ENCODE results near the gene TSEN15.
"Not testable (repeated sequence)": the region's sequence is repeated elsewhere in the genome, so short reads cannot be mapped to it uniquely, and the experiment has no call there.

The TSEN15 gene

DNA sequence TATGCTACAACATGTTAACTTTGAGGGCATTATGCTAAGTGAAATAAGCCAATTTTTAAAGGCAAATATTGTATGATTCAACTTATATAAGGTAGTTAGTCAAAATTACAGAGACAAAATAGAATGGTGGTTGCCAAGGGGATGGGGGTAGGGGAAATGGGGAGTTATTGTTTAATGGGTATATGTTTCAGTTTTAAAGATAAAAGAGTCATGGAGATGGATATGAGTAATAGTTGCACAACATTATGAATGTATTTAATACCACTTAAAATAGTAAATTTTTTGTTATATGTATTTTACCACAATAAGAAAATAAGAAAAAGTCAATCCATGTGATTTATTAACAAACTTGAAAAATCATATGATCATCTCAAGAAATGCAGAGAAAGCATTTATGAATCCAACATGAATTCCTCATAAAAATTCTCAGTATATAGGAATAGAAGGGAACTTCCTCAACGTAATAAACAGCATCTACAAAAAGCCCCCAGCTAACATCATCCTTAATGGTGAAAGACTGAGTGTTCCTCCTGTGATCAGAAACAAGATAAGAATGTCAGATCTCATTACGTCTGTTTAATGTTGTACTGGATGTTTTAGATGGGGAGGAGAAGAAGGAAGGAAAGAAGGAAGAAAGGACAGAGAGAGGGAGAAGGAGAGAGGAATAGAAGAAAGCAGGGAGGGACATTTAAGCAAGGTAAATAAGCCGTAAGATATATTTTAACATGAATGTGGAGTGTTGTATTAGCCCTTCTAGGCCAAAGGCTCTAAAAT is 6.7 kb upstream of the TSEN15 start:
- Histone ChIP-seq H3K27me3 (ENCODE audit: control insufficient read depth, low read length) (peaks cover 14% of the 10 kb centered on the region), H3K9me2 (replicated peaks; ENCODE audit: control insufficient read depth, low read length) (no peaks in the 10 kb centered on the region), H3K4me2 (ENCODE audit: low read length) (no peak overlapping the region), H3F3A (ENCODE audit: control insufficient read depth, insufficient read depth) (no peaks in the 10 kb centered on the region), H3K4me1 (ENCODE audit: control insufficient read depth, low read length) (no peaks in the 10 kb centered on the region), H3K36me3 (ENCODE audit: control insufficient read depth, low read length) (no peaks in the 10 kb centered on the region), H3K9me3 (ENCODE audit: control insufficient read depth, insufficient read depth, low read length) (no peaks in the 10 kb centered on the region), H3K4me3 (ENCODE audit: low read length) (no peak overlapping the region), H3K79me2 (ENCODE audit: control insufficient read depth, low read length) (no peaks in the 10 kb centered on the region), H4K20me1 (ENCODE audit: control insufficient read depth, insufficient read depth, low read depth, low read length) (no peaks in the 10 kb centered on the region), H3K27ac (ENCODE audit: low read depth, low read length) (no peak overlapping the region)
- no peak for TF ChIP-seq EZH2phosphoT487 (IDR thresholded peaks at IDR 0.05; ENCODE audit: borderline replicate concordance, low read length)
- TF ChIP-seq, protein P1, sequence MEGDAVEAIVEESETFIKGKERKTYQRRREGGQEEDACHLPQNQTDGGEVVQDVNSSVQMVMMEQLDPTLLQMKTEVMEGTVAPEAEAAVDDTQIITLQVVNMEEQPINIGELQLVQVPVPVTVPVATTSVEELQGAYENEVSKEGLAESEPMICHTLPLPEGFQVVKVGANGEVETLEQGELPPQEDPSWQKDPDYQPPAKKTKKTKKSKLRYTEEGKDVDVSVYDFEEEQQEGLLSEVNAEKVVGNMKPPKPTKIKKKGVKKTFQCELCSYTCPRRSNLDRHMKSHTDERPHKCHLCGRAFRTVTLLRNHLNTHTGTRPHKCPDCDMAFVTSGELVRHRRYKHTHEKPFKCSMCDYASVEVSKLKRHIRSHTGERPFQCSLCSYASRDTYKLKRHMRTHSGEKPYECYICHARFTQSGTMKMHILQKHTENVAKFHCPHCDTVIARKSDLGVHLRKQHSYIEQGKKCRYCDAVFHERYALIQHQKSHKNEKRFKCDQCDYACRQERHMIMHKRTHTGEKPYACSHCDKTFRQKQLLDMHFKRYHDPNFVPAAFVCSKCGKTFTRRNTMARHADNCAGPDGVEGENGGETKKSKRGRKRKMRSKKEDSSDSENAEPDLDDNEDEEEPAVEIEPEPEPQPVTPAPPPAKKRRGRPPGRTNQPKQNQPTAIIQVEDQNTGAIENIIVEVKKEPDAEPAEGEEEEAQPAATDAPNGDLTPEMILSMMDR (IDR thresholded peaks at IDR 0.05; ENCODE audit: low read depth, low read length, poor library complexity, severe bottlenecking) = no peak

DNA sequence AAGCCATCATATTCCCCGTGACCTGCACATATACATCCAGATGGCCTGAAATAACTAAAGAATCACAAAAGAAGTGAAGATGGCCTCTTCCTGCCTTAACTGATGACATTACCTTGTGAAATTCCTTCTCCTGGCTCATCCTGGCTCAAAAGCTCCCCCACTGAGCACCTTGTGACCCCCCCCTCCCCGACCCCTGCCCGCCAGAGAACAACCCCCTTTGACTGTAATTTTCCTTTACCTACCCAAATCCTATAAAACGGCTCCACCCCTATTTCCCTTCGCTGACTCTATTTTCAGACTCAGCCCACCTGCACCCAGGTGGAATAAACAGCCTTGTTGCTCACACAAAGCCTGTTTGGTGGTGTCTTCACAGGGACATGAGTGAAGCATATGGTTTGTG is 4.0 kb upstream of the TSEN15 start:
- not testable (repeated sequence) for H3K4me3 ChIP-seq (ENCODE audit: low read length); H3K36me3 ChIP-seq (ENCODE audit: control insufficient read depth, low read length); H3K27ac ChIP-seq (ENCODE audit: low read depth, low read length); H3F3A ChIP-seq (ENCODE audit: control insufficient read depth, insufficient read depth); H3K9me2 ChIP-seq (replicated peaks; ENCODE audit: control insufficient read depth, low read length); H3K79me2 ChIP-seq (ENCODE audit: control insufficient read depth, low read length); H4K20me1 ChIP-seq (ENCODE audit: control insufficient read depth, insufficient read depth, low read depth, low read length); H3K9me3 ChIP-seq (ENCODE audit: control insufficient read depth, insufficient read depth, low read length); H3K4me2 ChIP-seq (ENCODE audit: low read length)
- Histone ChIP-seq H3K27me3 (ENCODE audit: control insufficient read depth, low read length) (peaks cover 17% of the 10 kb centered on the region), H3K4me1 (ENCODE audit: control insufficient read depth, low read length) (peaks cover 12% of the 10 kb centered on the region)

DNA sequence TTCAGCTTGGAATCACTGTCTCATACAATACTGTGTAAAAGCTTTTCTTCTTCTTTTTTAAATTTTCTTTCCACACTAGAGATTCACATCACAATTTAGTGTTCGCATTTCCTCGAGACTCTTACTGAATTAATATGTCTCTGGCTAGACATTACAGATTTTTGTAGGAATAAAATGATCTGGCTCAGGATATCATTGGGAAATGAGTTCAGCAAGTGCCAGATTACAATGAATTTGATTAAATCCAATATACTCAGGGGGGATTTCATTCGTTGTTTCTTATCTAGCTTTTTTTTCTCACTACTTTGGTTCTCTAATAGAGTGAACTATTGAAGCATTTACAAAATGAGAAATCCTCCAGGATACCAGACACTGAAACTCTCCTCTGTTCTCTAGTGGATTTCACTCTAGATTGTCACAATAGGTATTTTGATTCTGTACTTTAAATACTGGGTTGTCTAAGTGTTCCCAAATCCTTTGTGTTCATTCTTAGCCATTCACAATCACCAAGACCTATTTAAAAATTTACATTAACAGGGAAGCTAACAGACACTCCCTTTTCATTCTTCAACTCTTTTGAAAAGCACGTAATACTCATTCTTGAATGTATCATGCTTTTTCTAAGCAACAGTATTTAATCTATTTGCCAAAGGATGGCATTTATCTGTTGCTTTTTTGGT is 2.8 kb upstream of the TSEN15 start:
- no peaks in the 10 kb centered on the region for H3F3A ChIP-seq (ENCODE audit: control insufficient read depth, insufficient read depth)
- H3K27me3 ChIP-seq (ENCODE audit: control insufficient read depth, low read length) = peaks cover 14% of the 10 kb centered on the region
- peaks cover 15% of the 10 kb centered on the region for H3K4me1 ChIP-seq (ENCODE audit: control insufficient read depth, low read length)
- no peak overlapping the region for H3K27ac ChIP-seq (ENCODE audit: low read depth, low read length)
- H3K9me3 ChIP-seq (ENCODE audit: control insufficient read depth, insufficient read depth, low read length) = no peaks in the 10 kb centered on the region
- peaks cover 14% of the 10 kb centered on the region for H3K79me2 ChIP-seq (ENCODE audit: control insufficient read depth, low read length)
- H3K9me2 ChIP-seq (replicated peaks; ENCODE audit: control insufficient read depth, low read length) = no peaks in the 10 kb centered on the region
- H4K20me1 ChIP-seq (ENCODE audit: control insufficient read depth, insufficient read depth, low read depth, low read length) = no peaks in the 10 kb centered on the region
- H3K4me2 ChIP-seq (ENCODE audit: low read length) = no peak overlapping the region
- H3K4me3 ChIP-seq (ENCODE audit: low read length) = no peak overlapping the region
- no peak for TF ChIP-seq EZH2phosphoT487 (IDR thresholded peaks at IDR 0.05; ENCODE audit: borderline replicate concordance, low read length)
- TF ChIP-seq, protein P1 (IDR thresholded peaks at IDR 0.05; ENCODE audit: low read depth, low read length, poor library complexity, severe bottlenecking) = no peak
- no peaks in the 10 kb centered on the region for H3K36me3 ChIP-seq (ENCODE audit: control insufficient read depth, low read length)

DNA sequence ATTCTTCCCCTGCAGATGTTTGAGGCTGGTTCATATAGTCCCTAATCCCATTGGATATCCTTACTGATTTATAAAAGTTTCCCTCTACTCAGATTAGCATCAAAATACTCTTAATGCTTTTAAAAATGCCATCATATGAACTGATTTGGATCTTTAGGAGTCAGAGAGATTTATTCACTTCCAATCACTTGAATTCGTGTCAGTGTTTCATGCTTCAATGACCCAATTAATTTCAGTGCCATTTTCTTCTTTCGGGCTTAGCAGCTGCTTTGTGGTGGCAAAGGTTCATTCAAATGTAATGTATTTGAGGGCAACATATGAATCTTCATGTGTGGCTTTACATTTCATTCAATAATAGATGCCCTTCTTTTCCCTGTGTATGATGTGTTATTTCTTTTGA is 2.2 kb upstream of the TSEN15 start:
- Histone ChIP-seq H3K27me3 (ENCODE audit: control insufficient read depth, low read length) (peaks cover 14% of the 10 kb centered on the region), H3K9me3 (ENCODE audit: control insufficient read depth, insufficient read depth, low read length) (no peaks in the 10 kb centered on the region), H3K27ac (ENCODE audit: low read depth, low read length) (no peak overlapping the region), H3K9me2 (replicated peaks; ENCODE audit: control insufficient read depth, low read length) (no peaks in the 10 kb centered on the region), H3F3A (ENCODE audit: control insufficient read depth, insufficient read depth) (no peaks in the 10 kb centered on the region), H3K36me3 (ENCODE audit: control insufficient read depth, low read length) (no peaks in the 10 kb centered on the region), H3K4me3 (ENCODE audit: low read length) (no peak overlapping the region), H3K4me2 (ENCODE audit: low read length) (no peak overlapping the region), H3K79me2 (ENCODE audit: control insufficient read depth, low read length) (peaks cover 17% of the 10 kb centered on the region), H4K20me1 (ENCODE audit: control insufficient read depth, insufficient read depth, low read depth, low read length) (no peaks in the 10 kb centered on the region), H3K4me1 (ENCODE audit: control insufficient read depth, low read length) (peaks cover 15% of the 10 kb centered on the region)
- TF ChIP-seq, protein P1 (IDR thresholded peaks at IDR 0.05; ENCODE audit: low read depth, low read length, poor library complexity, severe bottlenecking) = no peak
- TF ChIP-seq EZH2phosphoT487 (IDR thresholded peaks at IDR 0.05; ENCODE audit: borderline replicate concordance, low read length) = no peak
